Vagina (tissue), 2 donors: Measurements from ENCODE around the gene PTGFR.

ENCODE experiments used
- POLR2A ChIP-seq, 2 donors: fragments of 450-650 bp; IDR thresholded peaks; one replicate each; pipeline ENCODE4 v1.6.1; 2017; ENCODE audit warnings: antibody characterized with exemption in 2 of 2, mild to moderate bottlenecking in 2 of 2, moderate library complexity in 2 of 2
- POLR2AphosphoS5 ChIP-seq, 2 donors: sonication (generic); formaldehyde crosslinking; IDR thresholded peaks; one replicate each; pipeline ENCODE4 v1.9.0; 2017; ENCODE audit warnings: antibody characterized with exemption in 2 of 2, mild to moderate bottlenecking in 2 of 2, low read depth in 1 of 2; ENCODE audit not compliant: insufficient read depth in 1 of 2
- TF ChIP-seq, protein P1 (sequence below), 3 experiments: fragments of 450-650 bp in 2 of 3; fragments of 200-600 bp in 1 of 3; sonication (generic) in 1 of 3; IDR thresholded peaks; one replicate each; pipeline ENCODE4 v1.5.1; 2017 to 2019; ENCODE audit warnings: antibody characterized with exemption in 3 of 3, mild to moderate bottlenecking in 2 of 3, moderate library complexity in 2 of 3

DNA sequence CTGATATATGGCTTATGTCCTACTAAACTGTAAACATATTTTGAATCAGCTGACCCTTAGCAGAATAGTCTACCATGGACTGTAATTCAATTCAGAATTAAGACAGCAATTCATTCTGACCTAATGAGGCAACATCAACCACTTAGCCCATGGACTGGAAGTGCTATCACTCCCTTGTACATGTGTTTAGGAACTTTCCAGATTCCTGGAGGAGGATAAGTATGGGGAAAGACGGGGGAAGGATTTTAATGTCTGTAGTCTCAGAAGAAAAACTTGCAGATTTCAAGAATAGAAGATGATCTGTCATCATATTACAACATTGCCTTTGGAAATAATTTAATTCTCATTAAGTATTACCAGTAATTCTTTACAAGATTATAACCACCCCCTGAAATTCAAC is 56.3 kb downstream of the PTGFR start:
- no peak for TF ChIP-seq POLR2A (IDR thresholded peaks at IDR 0.05)
- TF ChIP-seq, protein P1, sequence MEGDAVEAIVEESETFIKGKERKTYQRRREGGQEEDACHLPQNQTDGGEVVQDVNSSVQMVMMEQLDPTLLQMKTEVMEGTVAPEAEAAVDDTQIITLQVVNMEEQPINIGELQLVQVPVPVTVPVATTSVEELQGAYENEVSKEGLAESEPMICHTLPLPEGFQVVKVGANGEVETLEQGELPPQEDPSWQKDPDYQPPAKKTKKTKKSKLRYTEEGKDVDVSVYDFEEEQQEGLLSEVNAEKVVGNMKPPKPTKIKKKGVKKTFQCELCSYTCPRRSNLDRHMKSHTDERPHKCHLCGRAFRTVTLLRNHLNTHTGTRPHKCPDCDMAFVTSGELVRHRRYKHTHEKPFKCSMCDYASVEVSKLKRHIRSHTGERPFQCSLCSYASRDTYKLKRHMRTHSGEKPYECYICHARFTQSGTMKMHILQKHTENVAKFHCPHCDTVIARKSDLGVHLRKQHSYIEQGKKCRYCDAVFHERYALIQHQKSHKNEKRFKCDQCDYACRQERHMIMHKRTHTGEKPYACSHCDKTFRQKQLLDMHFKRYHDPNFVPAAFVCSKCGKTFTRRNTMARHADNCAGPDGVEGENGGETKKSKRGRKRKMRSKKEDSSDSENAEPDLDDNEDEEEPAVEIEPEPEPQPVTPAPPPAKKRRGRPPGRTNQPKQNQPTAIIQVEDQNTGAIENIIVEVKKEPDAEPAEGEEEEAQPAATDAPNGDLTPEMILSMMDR (IDR thresholded peaks at IDR 0.05), result no peak
- no peak for TF ChIP-seq POLR2AphosphoS5 (IDR thresholded peaks at IDR 0.05; ENCODE audit: insufficient read depth in 1 of 2, low read depth in 1 of 2)
